GM18867 (cell line): ENCODE data around the gene TRMU.

Experiments used
- ATAC-seq: cut with Tn5 transposase; IDR thresholded peaks from one replicate; pipeline ENCODE4 v1.9.1; 2021; ENCODE audit warnings: mild to moderate bottlenecking, moderate library complexity; ENCODE audit not compliant: unreplicated experiment

The TRMU gene

DNA sequence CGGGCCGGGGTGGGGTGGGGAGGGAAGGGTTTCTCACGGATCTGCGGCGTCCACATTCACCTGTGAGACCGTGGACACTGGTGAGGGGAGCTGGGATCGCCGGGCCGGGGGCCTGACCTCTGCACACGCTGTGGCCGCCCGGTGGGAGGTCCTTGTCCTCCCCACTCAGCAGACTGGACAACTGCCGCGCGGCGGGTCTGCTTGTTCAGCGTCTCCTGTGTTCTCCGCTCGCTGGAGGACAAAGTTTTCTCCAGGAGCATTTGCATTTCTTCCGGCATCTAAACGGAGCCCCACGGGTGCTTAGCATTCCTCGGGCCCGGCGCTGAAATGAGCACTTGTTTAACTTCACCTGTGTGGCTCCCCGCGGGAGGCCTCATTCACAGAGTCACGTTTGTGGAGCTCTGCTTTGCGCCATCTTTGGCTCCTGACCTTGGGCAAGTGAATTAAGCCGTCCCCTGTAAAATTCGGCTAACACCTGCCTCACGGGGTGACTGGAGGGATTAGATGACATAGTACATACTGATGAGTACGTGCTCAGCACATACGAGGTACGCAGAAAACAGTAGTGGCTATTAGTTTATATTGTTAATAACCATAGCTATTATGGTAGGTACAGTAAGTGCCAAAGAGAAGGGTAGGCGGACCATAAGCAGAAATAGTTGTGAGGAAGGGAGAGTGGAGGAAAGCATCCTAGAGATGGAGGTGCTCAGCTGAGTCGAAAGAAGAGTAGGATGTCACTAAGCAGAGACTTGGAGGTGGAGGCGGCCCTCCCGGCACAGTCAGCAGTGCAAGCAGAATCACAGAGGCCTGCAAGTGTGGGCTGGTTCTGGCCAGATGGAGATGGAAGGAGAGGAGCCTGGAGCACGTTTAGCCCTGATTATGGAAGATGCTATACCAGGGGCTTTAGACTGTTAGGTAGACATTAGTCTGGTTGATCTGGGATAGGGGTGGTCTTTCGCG is 885 bp downstream of the TRMU start:
- ATAC-seq = peak; percentile 20

DNA sequence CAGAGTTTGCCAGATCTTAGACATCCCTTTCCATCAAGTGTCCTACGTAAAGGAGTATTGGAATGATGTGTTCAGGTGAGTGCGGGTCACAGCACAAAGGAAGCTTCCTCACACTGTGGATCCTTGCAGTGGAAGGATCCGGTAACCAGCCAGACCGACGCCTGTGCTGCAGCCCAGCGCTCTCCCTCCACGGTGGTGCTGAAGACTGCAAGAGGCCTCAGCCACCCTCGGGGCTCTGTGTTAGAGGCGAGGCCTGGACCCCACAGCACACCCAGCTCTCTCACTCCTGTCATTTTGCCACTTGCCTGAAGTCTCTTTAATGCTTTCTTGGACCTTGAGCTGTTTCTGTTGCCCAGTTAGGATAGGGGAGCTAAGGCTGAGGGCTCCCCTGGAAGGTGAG is 2.4 kb downstream of the TRMU start:
- no peak for ATAC-seq

DNA sequence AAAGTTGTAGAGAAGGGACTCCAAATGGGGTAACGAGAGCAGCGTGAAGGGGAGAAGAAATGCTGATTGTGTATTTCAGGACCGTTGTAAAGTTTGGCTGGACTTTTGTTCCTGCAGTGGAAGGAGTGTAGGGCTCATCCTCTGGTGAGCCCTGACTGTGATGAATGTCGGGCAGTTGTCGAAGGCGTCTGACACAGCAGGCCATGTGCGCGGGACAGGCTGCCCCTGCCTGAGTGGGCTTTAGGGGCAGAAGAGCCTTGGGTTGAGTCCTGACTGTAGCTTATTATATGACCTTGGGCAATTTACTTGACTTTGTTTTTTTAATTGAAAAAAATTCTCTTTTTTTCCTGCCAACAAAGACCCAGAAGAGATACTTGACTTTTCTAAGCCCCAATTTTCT is 3.1 kb downstream of the TRMU start:
- no peak for ATAC-seq

DNA sequence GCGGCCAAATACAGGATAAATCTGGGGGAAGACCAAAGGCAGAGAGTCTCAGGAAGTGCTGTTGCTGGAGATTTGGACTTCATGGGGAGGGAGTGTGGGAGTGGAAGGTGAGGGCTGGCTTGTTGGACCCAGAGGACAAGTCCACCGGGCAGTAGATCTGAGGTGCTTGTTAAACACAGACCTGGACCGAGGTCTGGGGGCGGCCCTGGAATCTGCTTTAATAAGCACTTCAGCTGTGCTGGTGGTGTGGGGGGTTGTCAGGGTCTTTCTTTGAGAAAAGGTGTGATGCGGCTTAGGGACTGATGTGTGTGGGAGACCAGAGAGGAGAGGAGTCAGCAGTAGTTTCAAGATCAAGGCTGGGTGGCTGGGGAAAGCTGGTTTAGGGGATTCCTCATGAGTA is 4.4 kb downstream of the TRMU start:
- no peak for ATAC-seq

DNA sequence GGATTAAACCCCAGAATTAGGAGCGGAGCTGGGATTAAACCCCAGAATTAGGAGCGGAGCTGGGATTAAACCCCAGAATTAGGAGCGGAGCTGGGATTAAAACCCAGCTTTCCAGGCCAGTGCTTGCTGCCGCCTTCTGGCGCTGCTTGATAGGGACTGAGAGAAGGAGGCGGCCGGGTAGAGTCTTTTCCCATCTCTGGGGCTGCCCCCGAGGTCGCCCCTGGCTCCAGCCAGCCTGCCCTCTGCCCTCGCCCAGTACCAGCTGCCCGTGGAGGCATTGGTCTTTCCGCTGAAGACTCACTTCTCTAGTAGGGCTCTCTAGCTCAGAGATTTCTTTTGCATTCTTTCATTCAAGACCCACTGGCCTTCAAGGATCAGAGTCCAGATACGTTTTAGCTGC is 5.2 kb downstream of the TRMU start:
- no peak for ATAC-seq

DNA sequence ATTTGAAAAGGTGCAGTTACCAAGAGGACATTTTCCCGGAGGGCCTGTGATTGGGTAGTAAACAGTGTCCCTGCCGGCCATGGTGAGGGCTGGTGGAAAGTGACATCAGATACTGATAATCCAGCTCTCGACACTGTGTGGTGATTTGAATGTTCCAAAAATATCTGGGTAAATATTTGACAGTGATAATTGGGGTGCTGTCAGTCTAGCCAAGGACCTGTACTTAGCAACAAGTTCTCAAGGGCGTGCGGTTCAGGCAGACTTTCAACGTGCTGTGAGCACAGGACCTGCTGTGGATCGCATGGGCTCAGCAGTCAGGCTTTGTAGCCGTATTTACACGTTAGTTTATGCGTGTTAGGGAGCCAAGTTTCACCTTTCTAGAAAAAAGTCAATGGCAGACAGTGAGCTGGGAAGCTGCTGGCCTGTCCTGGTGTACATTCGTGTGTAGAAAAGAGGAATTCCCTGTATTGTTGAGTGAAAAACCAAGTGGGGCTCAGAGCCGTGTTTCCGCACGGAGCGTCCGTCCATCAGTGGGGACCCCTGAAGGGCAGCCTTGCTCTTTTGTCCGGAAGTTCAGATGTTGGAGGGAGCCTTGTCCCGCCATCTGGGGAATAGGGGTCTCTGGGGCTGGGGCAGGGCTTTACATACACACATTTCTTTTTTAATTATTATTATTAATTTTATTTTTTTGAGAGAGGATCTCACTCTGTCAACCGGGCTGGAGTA is 11.3 kb downstream of the TRMU start:
- ATAC-seq = no peak

DNA sequence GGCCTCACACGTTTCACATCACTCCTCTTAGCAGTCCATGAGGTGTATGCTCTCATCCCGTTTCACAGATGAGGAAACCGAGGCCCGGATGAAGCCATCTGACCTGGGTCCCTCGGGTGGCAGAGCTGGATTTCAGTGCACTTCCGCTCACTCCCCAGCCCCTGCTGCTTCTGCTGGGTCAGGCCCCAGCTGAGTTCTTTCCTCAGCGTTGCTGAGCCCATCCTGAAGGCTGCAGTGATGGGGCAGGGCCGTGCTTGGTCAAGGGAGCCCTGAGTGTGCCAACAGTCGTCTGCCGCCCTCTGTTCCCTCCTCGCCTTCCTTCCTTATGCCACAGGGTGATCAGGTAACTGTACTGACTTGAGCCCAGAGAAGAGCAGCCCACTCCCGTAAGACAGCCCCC is 12.1 kb downstream of the TRMU start:
- ATAC-seq = no peak

DNA sequence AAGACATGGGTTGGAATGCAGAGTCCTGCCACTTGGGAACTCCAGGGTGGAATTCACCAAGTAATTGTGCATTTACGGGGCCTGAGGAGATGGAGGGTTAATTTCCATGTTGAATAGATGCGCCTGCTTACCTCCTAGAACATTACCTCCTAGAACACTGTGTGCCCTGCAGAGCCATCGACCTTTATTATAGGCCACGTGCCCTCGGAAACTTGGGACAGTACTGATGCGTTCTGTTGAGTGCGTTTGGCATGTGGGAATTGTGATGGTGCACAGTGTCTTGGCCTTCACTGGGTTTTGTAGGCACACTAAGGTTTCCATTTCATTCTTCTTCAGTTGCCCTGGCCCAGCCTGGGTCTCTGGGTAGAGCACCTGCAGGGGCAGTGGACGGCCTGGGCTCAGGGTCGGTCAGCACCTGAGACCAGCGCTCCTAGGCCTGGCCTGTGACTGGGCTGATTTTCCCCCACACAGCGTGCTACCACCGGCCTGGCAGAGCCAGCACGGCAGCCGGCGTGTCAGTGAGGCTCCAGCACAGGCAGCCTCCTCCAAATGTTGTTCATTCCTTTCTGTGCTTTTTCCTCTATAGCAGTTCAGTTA is 12.7 kb downstream of the TRMU start:
- no peak for ATAC-seq

DNA sequence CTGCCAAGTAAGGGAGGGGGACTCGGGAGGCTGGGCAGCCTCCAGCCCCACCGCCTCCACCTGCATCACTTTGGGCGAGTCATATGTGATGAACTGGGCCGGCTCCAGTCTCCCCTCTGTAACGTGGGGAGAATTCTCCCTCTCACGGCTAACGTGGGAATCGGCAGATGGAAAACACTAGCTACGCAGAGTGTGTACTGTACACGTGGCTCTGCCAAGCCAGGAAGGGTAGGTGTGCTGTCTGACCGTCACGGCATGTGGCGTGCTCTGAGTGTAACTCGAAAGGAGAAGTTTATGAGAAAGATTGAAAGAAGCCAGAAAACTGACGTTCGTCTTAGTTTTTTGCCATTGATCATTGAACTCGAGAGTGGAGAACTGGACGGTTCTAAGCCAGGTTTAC is 13.7 kb downstream of the TRMU start:
- no peak for ATAC-seq

DNA sequence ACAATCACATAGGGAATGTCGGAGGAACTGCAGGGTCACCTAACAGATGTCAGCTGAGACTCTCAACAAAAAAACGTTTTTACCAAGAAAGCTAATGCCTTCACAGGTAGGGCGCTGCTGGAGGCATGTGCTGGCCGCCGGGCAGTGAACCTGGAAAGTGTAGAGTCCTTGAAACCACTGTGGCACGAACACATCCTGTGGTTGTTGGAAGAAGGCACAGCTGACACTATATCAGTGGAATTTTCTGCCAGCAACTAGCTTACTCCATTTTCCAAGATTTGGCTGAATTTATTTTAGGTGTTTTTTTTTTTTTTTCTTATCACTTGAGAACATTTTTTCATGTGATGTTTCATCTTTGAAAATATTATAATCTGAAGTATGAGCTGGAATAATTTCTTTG is 14.2 kb downstream of the TRMU start:
- no peak for ATAC-seq

DNA sequence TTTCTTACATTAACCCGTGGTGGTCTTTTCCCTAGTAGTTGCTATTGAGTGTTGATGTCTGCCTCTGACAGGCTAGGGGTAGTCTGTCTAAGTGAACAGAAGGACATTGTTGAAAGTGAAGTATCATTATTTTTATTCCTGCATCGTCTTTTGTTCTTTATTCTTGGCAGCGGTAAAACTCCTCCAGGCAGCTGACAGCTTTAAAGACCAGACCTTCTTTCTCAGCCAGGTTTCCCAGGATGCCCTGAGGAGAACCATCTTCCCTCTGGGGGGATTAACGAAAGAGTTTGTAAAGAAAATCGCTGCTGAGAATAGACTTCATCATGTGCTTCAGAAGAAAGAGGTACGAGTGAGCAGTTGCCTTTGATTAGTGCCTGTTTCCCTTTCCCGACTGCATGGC is 14.6 kb downstream of the TRMU start:
- no peak for ATAC-seq

DNA sequence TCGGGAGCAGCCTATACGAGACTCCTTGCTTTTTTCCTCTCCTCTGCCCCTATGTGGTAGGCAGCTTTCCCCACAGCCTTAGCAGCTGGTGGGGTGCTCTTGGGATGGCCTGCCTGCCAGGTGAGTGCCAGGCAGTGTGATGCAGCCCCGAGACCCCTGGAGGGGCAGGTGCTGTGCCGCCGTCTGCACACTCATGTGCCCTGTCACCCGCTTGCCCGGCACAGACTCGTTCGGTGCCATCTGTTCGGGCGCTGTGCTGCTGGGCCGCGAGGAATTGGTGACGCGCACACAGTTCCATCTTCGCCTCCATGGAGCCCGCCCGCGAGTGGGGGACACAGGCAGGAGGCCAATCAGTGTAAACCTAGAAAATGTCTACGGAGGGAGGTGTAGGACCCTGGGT is 15.1 kb downstream of the TRMU start:
- ATAC-seq = no peak

DNA sequence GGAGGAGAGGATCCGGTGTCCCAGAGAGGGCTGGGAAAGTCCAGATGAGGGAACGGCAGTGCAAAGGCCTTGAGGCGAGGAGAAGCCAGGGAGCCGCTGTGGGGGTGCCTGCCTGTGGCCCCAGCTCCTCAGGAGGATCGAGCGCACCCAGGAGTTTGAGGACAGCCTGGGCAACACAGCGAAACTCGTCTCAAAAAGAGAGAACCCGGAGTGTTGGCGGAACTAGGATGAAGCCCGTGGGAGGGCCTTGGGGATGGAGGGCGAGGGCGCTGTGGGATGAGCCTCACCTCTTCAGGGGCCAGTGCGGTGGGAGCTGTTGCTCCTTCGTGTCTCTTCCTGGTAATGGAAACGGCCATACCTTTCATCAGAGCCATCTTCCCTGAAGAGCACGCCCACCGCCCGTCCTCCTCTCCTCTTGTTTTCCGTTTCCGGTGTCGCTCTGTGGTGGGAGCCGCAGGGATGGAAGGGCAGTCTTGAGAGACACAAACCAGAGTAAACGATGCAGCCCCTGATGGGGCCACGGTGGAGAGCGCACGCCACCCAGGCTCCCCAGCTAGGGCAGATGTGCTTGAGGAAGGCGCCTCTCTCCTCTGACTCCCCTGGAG is 15.7 kb downstream of the TRMU start:
- no peak for ATAC-seq

DNA sequence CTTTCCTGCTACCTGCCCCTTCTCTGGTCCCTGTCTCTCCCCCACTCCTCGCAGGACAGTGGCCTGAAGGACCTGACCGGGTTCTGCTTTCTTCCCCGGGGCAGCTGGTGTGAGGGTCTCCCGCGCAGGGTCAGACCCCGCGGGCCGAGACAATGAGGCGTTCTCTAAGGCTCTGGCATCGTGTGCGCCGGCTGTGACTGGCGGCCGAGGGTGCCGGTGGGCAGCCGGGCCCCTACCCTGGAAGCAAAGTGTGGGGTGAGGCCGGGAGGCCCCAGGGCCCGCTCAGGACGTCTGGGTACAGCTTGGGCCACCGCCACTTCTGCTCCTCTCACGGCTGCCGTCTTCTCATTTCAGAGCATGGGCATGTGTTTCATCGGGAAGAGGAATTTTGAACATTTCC is 16.3 kb downstream of the TRMU start:
- ATAC-seq = no peak

DNA sequence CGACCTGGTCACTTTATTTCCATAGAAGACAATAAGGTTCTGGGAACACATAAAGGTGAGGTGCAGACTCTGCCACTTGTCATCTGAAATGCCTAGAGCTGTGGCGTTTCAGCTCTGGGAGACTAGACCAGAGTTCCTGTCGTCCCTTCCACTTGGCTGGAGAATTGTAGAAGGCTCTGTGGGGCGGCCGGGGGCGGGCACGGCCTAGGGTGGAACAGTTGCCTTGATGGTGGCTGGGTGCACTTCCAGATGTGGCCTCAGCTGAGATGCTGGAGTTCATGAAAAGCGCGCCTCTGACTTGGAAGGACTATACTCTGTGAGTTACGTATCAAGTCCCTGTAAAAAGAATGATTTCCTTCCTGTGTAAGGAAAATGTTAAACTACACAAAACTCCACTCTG is 16.8 kb downstream of the TRMU start:
- no peak for ATAC-seq

DNA sequence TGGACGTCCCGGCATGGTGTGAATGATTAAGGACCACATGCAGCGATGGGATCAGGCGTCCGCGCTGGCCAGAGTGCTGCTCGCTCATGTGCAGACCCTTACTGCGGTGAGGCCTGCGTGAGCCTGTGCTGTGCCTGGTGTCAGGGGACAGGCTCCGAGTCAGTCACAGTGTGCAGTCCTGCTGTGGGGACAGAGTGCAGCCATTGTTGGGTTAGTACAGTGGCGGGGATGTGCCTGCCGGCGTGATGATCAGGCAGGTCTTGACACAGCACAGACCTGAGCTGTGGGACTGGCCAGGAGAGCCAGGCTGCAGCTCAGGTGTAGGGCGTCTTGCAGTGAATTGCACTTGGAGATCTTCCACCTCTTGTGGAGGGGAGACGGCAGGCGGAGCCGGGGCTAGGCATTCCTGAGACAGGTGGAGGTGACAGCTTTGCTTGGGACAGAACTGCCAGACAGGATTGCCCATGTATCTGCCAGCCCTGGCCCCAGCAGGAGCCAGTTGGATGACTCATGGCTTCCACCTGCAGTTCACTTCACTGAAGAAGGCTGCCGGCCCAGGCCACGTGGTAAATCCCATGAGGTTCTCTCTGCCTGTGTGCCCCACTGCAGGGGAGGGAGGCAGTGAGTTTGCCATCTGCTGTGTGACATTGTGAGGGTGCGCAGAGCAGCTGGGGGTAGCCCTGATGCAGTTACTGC is 17.3 kb downstream of the TRMU start:
- ATAC-seq = no peak

DNA sequence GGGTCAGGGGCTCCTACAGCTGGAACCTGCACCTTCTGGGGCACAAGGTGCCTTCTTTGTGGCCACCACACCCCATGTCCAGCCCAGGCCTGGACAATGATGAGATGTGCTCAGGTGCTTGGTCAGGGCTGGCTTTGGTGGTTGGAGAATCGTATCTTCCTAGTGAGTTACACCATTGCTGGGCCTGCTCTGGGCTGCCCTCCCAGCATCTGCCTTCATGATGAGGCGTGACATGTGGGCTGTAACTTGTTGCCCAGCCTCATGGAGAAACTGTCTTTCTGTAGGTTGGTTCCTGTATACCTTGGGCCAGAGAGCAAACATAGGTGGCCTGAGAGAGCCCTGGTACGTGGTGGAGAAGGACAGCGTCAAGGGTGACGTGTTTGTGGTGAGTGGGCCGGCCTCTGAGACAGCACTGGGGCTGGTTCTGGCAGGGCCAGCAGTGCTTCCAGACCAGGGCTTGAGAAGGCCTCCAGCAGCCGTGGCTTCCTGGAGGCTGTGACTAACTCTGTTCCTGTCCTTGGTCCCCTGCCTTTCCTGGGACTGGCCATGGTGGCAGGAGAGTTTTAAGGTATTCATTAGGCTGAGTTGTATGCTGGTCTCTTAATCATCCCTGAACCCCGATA is 18.1 kb downstream of the TRMU start:
- no peak for ATAC-seq

DNA sequence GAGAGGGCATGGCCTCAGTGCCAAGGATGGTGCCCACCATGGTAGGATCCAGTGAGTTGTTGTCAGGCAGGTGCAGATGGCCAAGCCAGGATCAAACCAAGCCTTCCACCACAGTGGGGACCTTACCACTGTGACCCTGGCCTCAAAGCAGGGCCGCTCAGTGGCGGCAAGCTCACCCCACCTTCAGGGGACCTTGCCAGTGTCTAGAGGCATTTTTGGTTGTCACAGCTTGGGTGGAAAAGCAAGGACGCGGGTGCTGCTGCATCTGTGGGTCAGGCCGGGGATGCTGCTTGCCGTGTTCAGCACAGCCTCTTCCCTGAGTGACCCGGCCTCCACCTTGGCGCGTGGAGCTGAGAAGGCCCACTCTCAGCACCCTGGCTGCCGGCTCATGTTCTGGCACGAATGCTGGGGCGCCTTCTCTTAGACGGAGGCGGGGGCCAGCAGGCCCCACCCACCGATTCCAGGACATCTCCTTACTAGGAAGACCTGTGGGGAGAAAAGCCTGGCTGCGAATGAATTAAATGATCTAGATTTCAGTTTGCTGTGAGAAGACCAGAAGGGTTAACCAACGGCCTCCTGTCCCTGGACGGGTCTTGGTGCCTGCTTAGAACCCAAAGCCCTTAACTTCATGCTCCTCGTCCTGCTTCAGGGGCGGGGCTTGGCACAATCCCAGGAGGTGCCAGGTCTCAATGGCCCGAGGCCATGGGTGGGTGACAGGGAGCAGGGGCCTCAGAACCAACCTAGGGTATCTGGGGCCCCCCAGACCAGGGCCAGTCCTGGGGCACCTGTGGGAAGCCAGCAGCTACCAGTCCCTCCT is 18.9 kb downstream of the TRMU start:
- ATAC-seq = no peak

DNA sequence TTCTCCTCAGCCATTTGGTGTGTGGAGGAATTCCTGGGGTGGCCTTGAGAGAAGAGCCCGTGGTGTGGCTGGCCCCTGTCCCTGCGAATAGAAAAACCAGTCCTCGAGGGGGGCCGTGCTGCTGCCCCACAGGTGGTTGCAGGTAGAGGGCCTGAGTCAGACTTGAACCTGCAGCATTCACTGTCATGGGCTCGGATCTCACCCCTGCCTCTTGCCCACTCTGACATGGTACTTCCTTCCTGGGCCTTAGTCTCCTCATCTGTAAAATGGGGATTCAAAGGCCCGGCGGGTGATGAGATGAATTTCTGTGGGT is 19.4 kb downstream of the TRMU start:
- ATAC-seq = no peak
